NB4 (cell line): ENCODE results near the gene MGLL.

Experiments
- DNase-seq: peaks from one replicate; pipeline ENCODE4 v3.0.0; 2010; ENCODE audit warnings: low read depth
- H3K4me3 ChIP-seq: one replicate; pipeline ENCODE4 v1.5.1; 2011; ENCODE audit warnings: mild to moderate bottlenecking, low read depth, low read length, moderate library complexity
- CTCF ChIP-seq: IDR thresholded peaks from one replicate; pipeline ENCODE4 v1.5.1; 2012; ENCODE audit warnings: low read depth, low read length
- MAX ChIP-seq: IDR thresholded peaks from 2 replicates; pipeline ENCODE4 v1.6.1; 2011; ENCODE audit warnings: low read depth, low read length
- MYC ChIP-seq: IDR thresholded peaks from 2 replicates; pipeline ENCODE4 v1.6.1; 2011; ENCODE audit warnings: low read depth, low read length
- POLR2A ChIP-seq: IDR thresholded peaks from 2 replicates; pipeline ENCODE4 v1.6.1; 2011; ENCODE audit warnings: mild to moderate bottlenecking; ENCODE audit not compliant: insufficient read length; ENCODE audit errors: extremely low read depth

MGLL gene

GRCh38 chr3:127822041-127822681 is at the start of gene MGLL:
MGLL (minus strand) TSS chr3:127822515; CDS start chr3:127822318, 197 bp downstream.
- no peak for TF ChIP-seq CTCF
- TF ChIP-seq MAX: no peak
- no peak for TF ChIP-seq POLR2A
- TF ChIP-seq MYC: no peak
- no peak for DNase-seq
- H3K4me3 ChIP-seq: peak within 1 kb of the TSS; percentile 36

GRCh38 chr3:127870156-127870555 is 47.8 kb upstream of the MGLL start:
- TF ChIP-seq CTCF: no peak
- no peak for TF ChIP-seq MYC
- no peak for DNase-seq
- H3K4me3 ChIP-seq: no peak overlapping the region

GRCh38 chr3:127867986-127868385 is 45.7 kb upstream of the MGLL start:
- TF ChIP-seq CTCF (no peak), MAX (no peak), POLR2A (no peak), MYC (no peak)
- DNase-seq: no peak
- no peak overlapping the region for H3K4me3 ChIP-seq

GRCh38 chr3:127867412-127867811 is 45.1 kb upstream of the MGLL start:
- no peak for DNase-seq
- no peak overlapping the region for H3K4me3 ChIP-seq
- TF ChIP-seq MAX (no peak), POLR2A (no peak), MYC (no peak), CTCF (no peak)

GRCh38 chr3:127865941-127866340 is 43.6 kb upstream of the MGLL start:
- no peak overlapping the region for H3K4me3 ChIP-seq
- no peak for DNase-seq
- TF ChIP-seq MYC (no peak), CTCF (no peak), MAX (no peak), POLR2A (no peak)

GRCh38 chr3:127860211-127860696 is 37.9 kb upstream of the MGLL start:
- TF ChIP-seq POLR2A: no peak
- TF ChIP-seq CTCF: no peak
- no peak for TF ChIP-seq MAX
- TF ChIP-seq MYC: no peak
- H3K4me3 ChIP-seq: no peak overlapping the region
- no peak for DNase-seq
